ENCODE measurements around the gene CD300C. TPM values are rescaled to one million over a fixed set of nuclear protein-coding genes. Genes with fewer than 3 reads are reported as not detected.

CD300C gene
- under 1 TPM; 0.31 to 0.80 (median 0.53) TPM for total RNA-seq

GRCh38 chr17:74545843-74546230, at the start of gene CD300C:
Gene CD300C, minus strand, starts transcription at chr17:74546115. Its CDS starts 333 bp downstream, at chr17:74545782.
- Histone ChIP-seq H3K9me3 (no peaks in the 10 kb centered on the region), H3K36me3 (no peaks in the 10 kb centered on the region), H3K4me1 (no peaks in the 10 kb centered on the region), H3K27me3 (peaks cover 5% of the 10 kb centered on the region), H3K4me3 (peak within 1 kb of the TSS; percentile 30), H3K27ac (no peak within 1 kb of the TSS)
- no peak for DNase-seq (ENCODE audit: low spot score in 2 of 2)
- WGBS = 73% methylated on average over 1 of the region's 5 CpGs
- TF ChIP-seq EP300 (IDR thresholded peaks at IDR 0.05) (no peak), CTCF (IDR thresholded peaks at IDR 0.05) (no peak), POLR2AphosphoS5 (IDR thresholded peaks at IDR 0.05) (no peak), POLR2A (IDR thresholded peaks at IDR 0.05) (no peak)

GRCh38 chr17:74595037-74595750, 49.3 kb upstream of the CD300C start:
- H3K36me3 ChIP-seq = no peaks in the 10 kb centered on the region
- no peak overlapping the region for H3K4me3 ChIP-seq
- peaks cover 8% of the 10 kb centered on the region for H3K4me1 ChIP-seq
- TF ChIP-seq CTCF (IDR thresholded peaks at IDR 0.05) (no peak), POLR2AphosphoS5 (IDR thresholded peaks at IDR 0.05) (no peak), POLR2A (IDR thresholded peaks at IDR 0.05) (no peak), EP300 (IDR thresholded peaks at IDR 0.05) (no peak)
- no peaks in the 10 kb centered on the region for H3K9me3 ChIP-seq
- peaks cover 37% of the 10 kb centered on the region for H3K27me3 ChIP-seq
- H3K27ac ChIP-seq = no peak overlapping the region
- 76% methylated on average over 6 of the region's 6 CpGs for WGBS
- DNase-seq (ENCODE audit: low spot score in 2 of 2) = no peak

- TF ChIP-seq POLR2A (IDR thresholded peaks at IDR 0.05) = no peak
- TF ChIP-seq EP300 (IDR thresholded peaks at IDR 0.05) = no peak
- no peak for TF ChIP-seq POLR2AphosphoS5 (IDR thresholded peaks at IDR 0.05)
- TF ChIP-seq CTCF (IDR thresholded peaks at IDR 0.05) = no peak
- Histone ChIP-seq H3K27me3 (peaks cover 23% of the 10 kb centered on the region), H3K4me3 (no peak within 1 kb of the TSS), H3K4me1 (no peaks in the 10 kb centered on the region), H3K9me3 (no peaks in the 10 kb centered on the region), H3K27ac (no peak within 1 kb of the TSS), H3K36me3 (no peaks in the 10 kb centered on the region)
- no peak for DNase-seq (ENCODE audit: low spot score in 2 of 2)
- 76% methylated on average over 14 of the region's 14 CpGs for WGBS
Observed at GRCh38 chr17:74592087-74592990, 46.4 kb upstream of the CD300C start, which contains the start of gene CD300LD. Gene CD300LD, minus strand, starts transcription at chr17:74592283. Its CDS starts 81 bp downstream, at chr17:74592202.

- TF ChIP-seq POLR2AphosphoS5 (IDR thresholded peaks at IDR 0.05) = no peak
- no peak for TF ChIP-seq EP300 (IDR thresholded peaks at IDR 0.05)
- no peak for TF ChIP-seq CTCF (IDR thresholded peaks at IDR 0.05)
- no peak for TF ChIP-seq POLR2A (IDR thresholded peaks at IDR 0.05)
- Histone ChIP-seq H3K4me3 (no peak overlapping the region), H3K36me3 (no peaks in the 10 kb centered on the region), H3K9me3 (no peaks in the 10 kb centered on the region), H3K27ac (no peak overlapping the region), H3K4me1 (no peaks in the 10 kb centered on the region), H3K27me3 (peaks cover 20% of the 10 kb centered on the region)
- no peak for DNase-seq (ENCODE audit: low spot score in 2 of 2)
- whole genome bisulfite sequencing = 80% methylated on average over 1 of the region's 1 CpG
Observed at GRCh38 chr17:74591503-74591902, 45.6 kb upstream of the CD300C start.

- no peak for TF ChIP-seq CTCF (IDR thresholded peaks at IDR 0.05)
- no peak for TF ChIP-seq EP300 (IDR thresholded peaks at IDR 0.05)
- no peak for TF ChIP-seq POLR2A (IDR thresholded peaks at IDR 0.05)
- no peak for TF ChIP-seq POLR2AphosphoS5 (IDR thresholded peaks at IDR 0.05)
- 51% methylated on average over 5 of the region's 5 CpGs for WGBS
- peaks cover 4% of the 10 kb centered on the region for H3K9me3 ChIP-seq
Observed at GRCh38 chr17:74585711-74586110, 39.8 kb upstream of the CD300C start.

More at GRCh38 chr17:74585711-74586110, 39.8 kb upstream of the CD300C start:
- Histone ChIP-seq H3K4me3 (no peak overlapping the region), H3K4me1 (peaks cover 2% of the 10 kb centered on the region), H3K27ac (no peak overlapping the region), H3K36me3 (no peaks in the 10 kb centered on the region), H3K27me3 (peaks cover 10% of the 10 kb centered on the region)
- DNase-seq (ENCODE audit: low spot score in 2 of 2) = no peak
